CD4-positive, alpha-beta memory T cell (primary cell): Measurements from ENCODE around the gene CNOT4. TPM values are rescaled to one million over a fixed set of nuclear protein-coding genes. Genes with fewer than 3 reads are reported as not detected.

Experiments used
- CTCF ChIA-PET: fragments of 350-600 bp; sonication (Branson Sonifier 250); formaldehyde crosslinking; loops from one replicate; lab custom pipeline; 2021; ENCODE audit warnings: inconsistent platforms; ENCODE audit not compliant: partially characterized antibody; lab: Charles Lee
- POLR2A ChIA-PET: fragments of 350-600 bp; sonication (Branson Sonifier 250); formaldehyde crosslinking; loops from one replicate; lab custom pipeline; 2021; ENCODE audit not compliant: partially characterized antibody; lab: Charles Lee
- DNase-seq, 5 donors: peaks; one replicate each; pipeline versions ENCODE4 v3.0.0 to v3.0.0-alpha.2; 2020 to 2022; ENCODE audit warnings: mixed read lengths in 1 of 5
- H3K27ac ChIP-seq: one replicate; pipeline ENCODE4 v1.7.0; 2013; ENCODE audit warnings: low read depth, low read length
- H3K27me3 ChIP-seq: 2 replicates; pipeline ENCODE4 v1.7.0; 2013; ENCODE audit warnings: mild to moderate bottlenecking, low read length, moderate library complexity; ENCODE audit not compliant: insufficient read depth
- H3K36me3 ChIP-seq: 2 replicates; pipeline ENCODE4 v1.7.0; 2013; ENCODE audit warnings: mild to moderate bottlenecking, low read length, moderate library complexity; ENCODE audit not compliant: insufficient read depth
- H3K4me1 ChIP-seq: 2 replicates; pipeline ENCODE4 v1.7.0; 2013; ENCODE audit warnings: mild to moderate bottlenecking, low read length, moderate library complexity; ENCODE audit not compliant: insufficient read depth
- H3K4me3 ChIP-seq, 2 donors: one replicate each; pipeline ENCODE4 v1.7.0; 2013; ENCODE audit warnings: low read length in 2 of 2, mild to moderate bottlenecking in 1 of 2
- H3K9me3 ChIP-seq, 2 donors: one replicate each; pipeline ENCODE4 v1.7.0; 2013; ENCODE audit warnings: low read length in 2 of 2, control low read depth in 1 of 2; ENCODE audit not compliant: control insufficient read depth in 1 of 2
- H3K27ac Mint-ChIP-seq, 7 donors: one replicate each; pipeline ENCODE4 v1.8.0; 2020 to 2021; ENCODE audit warnings: mixed read lengths in 7 of 7, mild to moderate bottlenecking in 6 of 7, inconsistent platforms in 3 of 7, moderate library complexity in 3 of 7
- H3K27me3 Mint-ChIP-seq, 2 donors: one replicate each; pipeline ENCODE4 v1.8.0; 2020 to 2021; ENCODE audit warnings: mixed read lengths in 2 of 2
- H3K36me3 Mint-ChIP-seq, 2 donors: one replicate each; pipeline ENCODE4 v1.8.0; 2020 to 2021; ENCODE audit warnings: mixed read lengths in 2 of 2, inconsistent platforms in 1 of 2, mild to moderate bottlenecking in 1 of 2
- H3K4me1 Mint-ChIP-seq, 4 donors: one replicate each; pipeline ENCODE4 v1.8.0; 2020 to 2021; ENCODE audit warnings: mixed read lengths in 4 of 4, mild to moderate bottlenecking in 1 of 4
- H3K4me3 Mint-ChIP-seq, 8 donors: one replicate each; pipeline ENCODE4 v1.8.0; 2020 to 2021; ENCODE audit warnings: mixed read lengths in 8 of 8, mild to moderate bottlenecking in 7 of 8, moderate library complexity in 6 of 8, inconsistent platforms in 3 of 8
- H3K9me3 Mint-ChIP-seq, 8 donors: one replicate each; pipeline ENCODE4 v1.8.0; 2020 to 2021; ENCODE audit warnings: mixed read lengths in 8 of 8, mild to moderate bottlenecking in 5 of 8, inconsistent platforms in 3 of 8, moderate library complexity in 1 of 8
- intact Hi-C: fragments of 100-400 bp; cut with micrococcal nuclease; formaldehyde crosslinking; loops from one replicate; pipeline ENCODE4 v1.15.1; 2023
- polyA plus RNA-seq, 2 donors: library from polyadenylated mRNA; unstranded; fragments of 300-500 nt; fragmentation: Illumina TruSeq; gene quantifications; one replicate each; pipeline ENCODE4 v1.2.3, GENCODE V29; 2021
- total RNA-seq, 2 experiments: library from RNA; stranded (reverse); gene quantifications; one replicate each; pipeline ENCODE4 v1.2.3, GENCODE V29; 2021

Gene CNOT4
- total and polyA plus RNA-seq, 4 experiments from 2014 or later, result 11.1 to 35.0 (median 26.2) TPM

DNA sequence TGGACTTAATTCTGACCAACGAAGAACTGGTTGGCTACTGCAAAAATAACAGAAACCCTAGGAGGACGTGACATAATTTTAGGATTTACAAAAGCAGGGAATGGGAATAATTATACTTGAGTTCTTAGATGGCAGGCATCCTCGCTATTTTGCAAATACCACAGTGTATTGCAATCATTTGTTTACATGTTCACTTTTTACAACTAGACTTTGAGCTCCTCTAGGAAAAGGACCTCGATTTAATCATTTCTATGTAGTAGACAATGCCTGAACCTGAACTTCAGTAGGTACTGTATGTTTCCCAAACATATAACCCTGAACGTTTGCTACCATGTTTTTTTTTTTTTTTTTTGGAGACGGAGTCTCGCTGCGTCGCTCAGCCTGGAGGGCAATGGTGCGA lies 137.7 kb downstream of the CNOT4 start:
- no peak for DNase-seq
- Histone ChIP-seq H3K4me1 (no peaks in the 10 kb centered on the region), H3K9me3 (no peaks in the 10 kb centered on the region), H3K27ac (no peak overlapping the region), H3K36me3 (no peaks in the 10 kb centered on the region), H3K27me3 (no peaks in the 10 kb centered on the region), H3K4me3 (no peak overlapping the region)
- Mint-ChIP-seq H3K9me3 (no peaks in the 10 kb centered on the region), H3K27ac (no peak overlapping the region), H3K4me3 (no peak overlapping the region), H3K36me3 (peaks cover 3 to 13% of the 10 kb centered on the region in 2 donors), H3K4me1 (peaks cover 0 to 4% (median 2%) of the 10 kb centered on the region in 4 donors), H3K27me3 (no peaks in the 10 kb centered on the region)
- ChIA-PET POLR2A (no interaction called here), CTCF (no interaction called here)
- intact Hi-C loops, result no loop called here

DNA sequence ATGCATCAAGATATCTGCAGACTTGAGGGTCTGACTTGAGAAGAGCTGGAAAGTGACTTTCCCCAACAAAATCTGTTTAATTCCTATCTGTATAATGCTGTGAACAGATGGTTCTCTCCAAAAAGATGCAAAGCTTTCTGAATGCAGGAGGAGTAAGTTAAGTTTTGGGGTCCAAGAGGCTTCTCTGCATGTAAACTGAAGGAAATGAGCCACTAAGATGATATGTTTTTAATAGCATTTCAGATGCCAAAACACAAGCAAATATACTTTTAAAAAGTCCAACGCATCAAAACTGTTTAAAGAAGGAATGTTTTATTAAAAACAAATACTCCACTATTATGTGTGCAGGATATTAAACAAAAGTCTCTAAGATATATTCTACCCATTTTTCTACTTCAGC lies 139.2 kb downstream of the CNOT4 start:
- CTCF ChIA-PET, result no interaction called here
- no peak overlapping the region for H3K27ac ChIP-seq
- H3K27me3 ChIP-seq, result no peaks in the 10 kb centered on the region
- Mint-ChIP-seq H3K9me3 (no peaks in the 10 kb centered on the region), H3K27me3 (no peaks in the 10 kb centered on the region), H3K36me3 (peaks cover 3 to 13% of the 10 kb centered on the region in 2 donors), H3K4me1 (peaks cover 0 to 4% (median 3%) of the 10 kb centered on the region in 4 donors), H3K4me3 (no peak overlapping the region), H3K27ac (no peak overlapping the region)
- POLR2A ChIA-PET, result no interaction called here
- no peaks in the 10 kb centered on the region for H3K4me1 ChIP-seq
- H3K9me3 ChIP-seq, result no peaks in the 10 kb centered on the region
- intact Hi-C loops, result no loop called here
- no peak for DNase-seq
- H3K36me3 ChIP-seq, result no peaks in the 10 kb centered on the region
- no peak overlapping the region for H3K4me3 ChIP-seq

- Mint-ChIP-seq H3K9me3 (no peaks in the 10 kb centered on the region), H3K27ac (no peak overlapping the region), H3K4me1 (peaks cover 0 to 4% (median 3%) of the 10 kb centered on the region in 4 donors), H3K36me3 (peaks cover 6 to 13% of the 10 kb centered on the region in 2 donors), H3K4me3 (no peak overlapping the region), H3K27me3 (no peaks in the 10 kb centered on the region)
- intact Hi-C loops, result no loop called here
- Histone ChIP-seq H3K36me3 (no peaks in the 10 kb centered on the region), H3K9me3 (no peaks in the 10 kb centered on the region), H3K4me3 (no peak overlapping the region), H3K27ac (no peak overlapping the region), H3K4me1 (no peaks in the 10 kb centered on the region), H3K27me3 (no peaks in the 10 kb centered on the region)
- CTCF ChIA-PET, result no interaction called here
- DNase-seq, result no peak
- POLR2A ChIA-PET, result no interaction called here
Measured at GRCh38 chr7:135369405-135369804, 140.5 kb downstream of the CNOT4 start.

DNA sequence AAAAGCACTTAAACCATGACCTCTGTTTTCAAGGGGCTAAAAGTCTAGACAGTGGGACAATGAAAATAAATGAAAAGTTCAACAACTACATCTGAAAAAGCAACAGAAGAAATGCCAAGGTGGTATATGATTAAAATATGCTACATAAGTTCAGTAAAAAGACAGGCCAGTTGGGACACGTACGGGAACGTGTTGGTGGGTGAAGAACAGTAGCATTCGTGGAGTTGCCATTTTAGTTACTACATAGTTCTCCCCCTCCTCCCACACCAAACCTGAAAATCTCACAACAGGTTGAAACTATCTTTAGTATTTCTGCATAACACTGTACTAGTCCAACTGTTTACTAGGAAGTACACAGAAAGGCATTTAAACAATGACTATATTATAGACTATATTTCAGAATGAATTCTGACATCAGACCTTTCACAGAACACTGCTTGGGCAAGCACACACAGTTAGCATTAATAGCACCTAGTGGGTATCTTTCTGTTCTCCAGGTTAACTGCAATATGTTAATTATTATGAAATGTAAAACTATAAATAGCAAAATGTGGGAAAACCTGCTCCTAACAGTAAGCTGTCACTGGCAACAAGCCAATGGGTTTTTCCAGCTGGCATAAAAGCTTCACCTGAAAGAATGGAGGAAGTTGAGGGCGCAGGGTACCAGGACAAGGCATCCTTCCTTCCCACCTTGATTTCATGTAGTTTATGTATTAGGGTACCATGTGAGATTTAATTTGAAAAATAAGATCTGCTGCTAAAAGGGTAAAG lies 141.3 kb downstream of the CNOT4 start:
- intact Hi-C loops, result no loop called here
- Histone ChIP-seq H3K36me3 (peaks cover 1% of the 10 kb centered on the region), H3K4me1 (no peaks in the 10 kb centered on the region), H3K27me3 (no peaks in the 10 kb centered on the region), H3K9me3 (no peaks in the 10 kb centered on the region), H3K27ac (no peak overlapping the region), H3K4me3 (no peak overlapping the region)
- POLR2A ChIA-PET, result no interaction called here
- H3K9me3 Mint-ChIP-seq, result no peaks in the 10 kb centered on the region
- CTCF ChIA-PET, result no interaction called here
- H3K36me3 Mint-ChIP-seq, result peaks cover 8 to 16% of the 10 kb centered on the region in 2 donors
- H3K4me3 Mint-ChIP-seq, result no peak overlapping the region
- peaks cover 0 to 3% (median under 1%) of the 10 kb centered on the region in 4 donors for H3K4me1 Mint-ChIP-seq
- peak overlapping the region in 1 of 7 donors; percentile 47 for H3K27ac Mint-ChIP-seq
- H3K27me3 Mint-ChIP-seq, result no peaks in the 10 kb centered on the region
- no peak for DNase-seq

DNA sequence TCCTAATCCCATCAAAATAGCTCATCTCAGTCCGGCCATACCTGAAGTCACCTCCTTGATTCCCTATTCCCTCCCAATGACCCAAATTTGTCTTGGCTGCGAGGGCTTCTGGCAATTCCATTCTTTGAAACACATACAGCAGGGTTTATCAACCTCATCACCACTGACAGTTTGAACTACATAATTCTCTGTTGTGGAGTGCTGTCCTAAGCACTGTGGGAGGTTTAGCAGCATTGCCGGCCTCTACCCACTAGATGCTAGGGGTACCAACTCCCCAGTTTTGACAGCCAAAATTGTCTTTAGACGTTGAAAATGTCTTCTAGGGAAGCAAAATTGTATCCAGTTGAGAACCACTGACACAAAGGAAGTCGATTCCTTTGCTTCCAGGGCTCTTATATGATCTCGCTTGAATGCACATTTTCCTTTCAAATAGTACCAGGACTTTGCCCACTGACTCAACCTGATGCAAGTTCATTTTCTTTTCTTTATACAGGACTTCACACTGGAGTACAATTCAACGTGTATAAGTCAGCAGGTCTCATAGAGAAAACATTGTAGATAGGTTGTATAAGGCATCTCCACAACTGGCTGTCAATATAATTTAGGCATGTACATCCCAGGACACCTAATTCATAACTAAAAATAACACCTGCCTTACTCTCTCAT lies 142.9 kb downstream of the CNOT4 start:
- peaks cover 22 to 30% of the 10 kb centered on the region in 2 donors for H3K36me3 Mint-ChIP-seq
- Histone ChIP-seq H3K36me3 (peaks cover 4% of the 10 kb centered on the region), H3K4me3 (no peak overlapping the region), H3K27me3 (no peaks in the 10 kb centered on the region), H3K9me3 (no peaks in the 10 kb centered on the region), H3K4me1 (no peaks in the 10 kb centered on the region), H3K27ac (no peak overlapping the region)
- H3K9me3 Mint-ChIP-seq, result no peaks in the 10 kb centered on the region
- intact Hi-C loops, result no loop called here
- ChIA-PET CTCF (no interaction called here), POLR2A (no interaction called here)
- DNase-seq, result no peak
- H3K27ac Mint-ChIP-seq, result peak overlapping the region in 1 of 7 donors; percentile 19
- H3K4me1 Mint-ChIP-seq, result peaks cover 0 to 3% (median under 1%) of the 10 kb centered on the region in 4 donors
- H3K27me3 Mint-ChIP-seq, result no peaks in the 10 kb centered on the region
- H3K4me3 Mint-ChIP-seq, result no peak overlapping the region

GRCh38 chr7:135365721-135366120 lies 144.2 kb downstream of the CNOT4 start:
- no peak overlapping the region for H3K4me3 Mint-ChIP-seq
- CTCF ChIA-PET, result no interaction called here
- no peak overlapping the region for H3K27ac Mint-ChIP-seq
- Histone ChIP-seq H3K36me3 (peaks cover 4% of the 10 kb centered on the region), H3K4me3 (no peak overlapping the region), H3K9me3 (no peaks in the 10 kb centered on the region), H3K4me1 (no peaks in the 10 kb centered on the region), H3K27me3 (no peaks in the 10 kb centered on the region), H3K27ac (no peak overlapping the region)
- no peaks in the 10 kb centered on the region for H3K9me3 Mint-ChIP-seq
- POLR2A ChIA-PET, result no interaction called here
- H3K36me3 Mint-ChIP-seq, result peaks cover 22 to 39% of the 10 kb centered on the region in 2 donors
- H3K4me1 Mint-ChIP-seq, result peaks cover 0 to 3% (median under 1%) of the 10 kb centered on the region in 4 donors
- no peak for DNase-seq
- intact Hi-C loops, result no loop called here
- H3K27me3 Mint-ChIP-seq, result no peaks in the 10 kb centered on the region

DNA sequence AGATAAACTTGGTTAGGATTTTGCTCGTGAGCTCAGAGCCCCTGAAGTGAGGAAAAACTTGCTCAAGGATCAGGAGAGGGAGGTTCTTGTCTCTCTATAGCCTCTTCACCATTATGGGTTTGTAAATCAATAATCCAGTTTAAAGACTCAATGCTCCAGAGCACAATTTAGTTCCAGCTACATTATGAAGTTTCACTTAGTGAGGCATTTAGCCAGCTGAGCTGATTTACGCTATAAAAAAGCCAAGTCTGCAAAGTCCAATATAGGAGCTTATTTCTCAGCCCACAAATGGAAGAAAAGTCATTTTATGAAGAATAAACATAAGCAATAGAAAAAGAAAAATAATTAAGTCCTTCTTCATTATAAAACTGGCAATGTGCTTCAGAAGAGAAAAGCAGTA lies 145.7 kb downstream of the CNOT4 start:
- ChIA-PET POLR2A (no interaction called here), CTCF (interaction anchor here (1.4 kb wide), 1 partner anchor 281 kb away, joined by 3 read pairs; no protein-coding TSS in a partner anchor)
- Histone ChIP-seq H3K4me3 (no peak overlapping the region), H3K27ac (no peak overlapping the region), H3K4me1 (no peaks in the 10 kb centered on the region), H3K27me3 (no peaks in the 10 kb centered on the region), H3K36me3 (peaks cover 4% of the 10 kb centered on the region), H3K9me3 (no peaks in the 10 kb centered on the region)
- Mint-ChIP-seq H3K27me3 (no peaks in the 10 kb centered on the region), H3K27ac (no peak overlapping the region), H3K36me3 (peaks cover 20 to 36% of the 10 kb centered on the region in 2 donors), H3K4me3 (no peak overlapping the region), H3K9me3 (no peaks in the 10 kb centered on the region), H3K4me1 (peaks cover 0 to 2% (median under 1%) of the 10 kb centered on the region in 4 donors)
- no peak for DNase-seq
- intact Hi-C loops, result no loop called here
